Activated CD4-positive, CD25-positive, alpha-beta regulatory T cell treated with anti-CD3 and anti-CD28 coated beads, Interleukin-2, amount 50 U/mL, for 72 hours (primary cell): ENCODE data around the gene PAGE5.

Experiments
- DNase-seq: peaks from one replicate; pipeline ENCODE4 v3.0.0; 2021

Gene PAGE5

GRCh38 chrX:55220119-55220794 is at the start of gene PAGE5:
Gene PAGE5, plus strand, starts transcription at chrX:55220346. Its CDS starts 1,037 bp downstream, at chrX:55221383.
- DNase-seq: no peak

- no peak for DNase-seq
Measured at GRCh38 chrX:55187281-55187680, 32.9 kb upstream of the PAGE5 start.

GRCh38 chrX:55196688-55197087 is 23.5 kb upstream of the PAGE5 start:
- no peak for DNase-seq

GRCh38 chrX:55201930-55202579 is 18.1 kb upstream of the PAGE5 start:
- no peak for DNase-seq

- DNase-seq: no peak
Measured at GRCh38 chrX:55206162-55206941, 13.8 kb upstream of the PAGE5 start.

GRCh38 chrX:55210931-55211677 is 9.0 kb upstream of the PAGE5 start:
- DNase-seq: no peak

- DNase-seq: no peak
Measured at GRCh38 chrX:55213381-55213780, 6.8 kb upstream of the PAGE5 start.

- no peak for DNase-seq
Measured at GRCh38 chrX:55240788-55241340, 20.7 kb downstream of the PAGE5 start.

GRCh38 chrX:55253528-55253927 is 33.4 kb downstream of the PAGE5 start:
- no peak for DNase-seq

GRCh38 chrX:55260806-55261205 is 40.7 kb downstream of the PAGE5 start:
- no peak for DNase-seq

- DNase-seq: no peak
Measured at GRCh38 chrX:55264816-55265215, 44.7 kb downstream of the PAGE5 start, which contains the start of gene PAGE3. Gene PAGE3, minus strand, starts transcription at chrX:55264916. Its CDS starts 1,013 bp downstream, at chrX:55263903.
